HG02973 (cell line): ENCODE measurements around the gene ZC3H18.

Experiments
- ATAC-seq: cut with Tn5 transposase; IDR thresholded peaks from one replicate; pipeline ENCODE4 v1.9.1; 2021; ENCODE audit warnings: moderate library complexity; ENCODE audit not compliant: unreplicated experiment

Gene ZC3H18

GRCh38 chr16:88569985-88570690 is at the start of gene ZC3H18:
Gene ZC3H18, plus strand, starts transcription at chr16:88570403. Its CDS starts 6,721 bp downstream, at chr16:88577124.
- ATAC-seq: peak; percentile 60

GRCh38 chr16:88521674-88522073 is 48.5 kb upstream of the ZC3H18 start:
- ATAC-seq: no peak

GRCh38 chr16:88522276-88522949 is 47.8 kb upstream of the ZC3H18 start:
- no peak for ATAC-seq

GRCh38 chr16:88523309-88524161 is 46.7 kb upstream of the ZC3H18 start:
- no peak for ATAC-seq

GRCh38 chr16:88524274-88524972 is 45.8 kb upstream of the ZC3H18 start:
- no peak for ATAC-seq

GRCh38 chr16:88524973-88525662 is 45.1 kb upstream of the ZC3H18 start:
- no peak for ATAC-seq

- no peak for ATAC-seq
Measured at GRCh38 chr16:88525663-88525990, 44.6 kb upstream of the ZC3H18 start.

GRCh38 chr16:88526008-88526905 is 43.9 kb upstream of the ZC3H18 start:
- ATAC-seq: no peak

GRCh38 chr16:88526906-88527185 is 43.4 kb upstream of the ZC3H18 start:
- ATAC-seq: no peak

GRCh38 chr16:88527186-88527936 is 42.8 kb upstream of the ZC3H18 start:
- no peak for ATAC-seq

GRCh38 chr16:88527937-88528743 is 42.1 kb upstream of the ZC3H18 start:
- ATAC-seq: no peak

- no peak for ATAC-seq
Measured at GRCh38 chr16:88528902-88529318, 41.3 kb upstream of the ZC3H18 start.

- ATAC-seq: no peak
Measured at GRCh38 chr16:88529596-88529995, 40.6 kb upstream of the ZC3H18 start.

GRCh38 chr16:88530051-88530857 is 39.9 kb upstream of the ZC3H18 start:
- ATAC-seq: no peak

GRCh38 chr16:88530858-88531203 is 39.4 kb upstream of the ZC3H18 start:
- no peak for ATAC-seq

GRCh38 chr16:88531346-88531745 is 38.9 kb upstream of the ZC3H18 start:
- ATAC-seq: no peak

- no peak for ATAC-seq
Measured at GRCh38 chr16:88531931-88532433, 38.2 kb upstream of the ZC3H18 start.
